PC-9 (cell line): ENCODE measurements around the gene CIAO2A. TPM values are rescaled to one million over a fixed set of nuclear protein-coding genes. Genes with fewer than 3 reads are reported as not detected.
"Not testable (repeated sequence)": the region's sequence is repeated elsewhere in the genome, so short reads cannot be mapped to it uniquely, and the experiment has no call there.

ENCODE experiments used
- BruUV-seq: library from RNA; stranded (reverse); fragments of 400-500 nt; replicated peaks from 2 replicates; lab custom pipeline; 2021; lab: Mats Ljungman, UMichigan
- CTCF ChIA-PET: fragments of 300-600 bp; sonication (Branson Sonifier 250); formaldehyde crosslinking; loops from one replicate; lab custom pipeline; 2022; ENCODE audit warnings: antibody characterized with exemption; lab: Charles Lee
- POLR2A ChIA-PET: fragments of 300-600 bp; sonication (Branson Sonifier 250); formaldehyde crosslinking; loops from one replicate; lab custom pipeline; 2022; ENCODE audit warnings: antibody characterized with exemption; ENCODE audit not compliant: unreplicated experiment; lab: Charles Lee
- DNase-seq, 2 experiments: peaks; one replicate each; pipeline versions ENCODE4 v3.0.0 to v3.0.0-alpha.2; 2015 to 2022; ENCODE audit warnings: mixed read lengths in 1 of 2
- H2AFZ ChIP-seq: fragments of 200-600 bp; sonication (generic); 2 replicates; pipeline ENCODE4 v1.8.1; 2017; ENCODE audit warnings: antibody characterized with exemption
- H3F3A ChIP-seq: fragments of 200-600 bp; sonication (generic); 2 replicates; pipeline ENCODE4 v1.8.1; 2017; ENCODE audit warnings: antibody characterized with exemption, mild to moderate bottlenecking, low read depth; ENCODE audit not compliant: insufficient read depth
- H3K27ac ChIP-seq: fragments of 200-600 bp; sonication (generic); 2 replicates; pipeline ENCODE4 v1.6.1; 2016; ENCODE audit warnings: mixed run types
- H3K27me3 ChIP-seq: fragments of 200-600 bp; sonication (generic); 2 replicates; pipeline ENCODE4 v1.6.1; 2016; ENCODE audit warnings: low read depth, mixed run types; ENCODE audit not compliant: insufficient read depth
- H3K36me3 ChIP-seq: fragments of 200-600 bp; sonication (generic); 2 replicates; pipeline ENCODE4 v1.6.1; 2016; ENCODE audit warnings: low read depth, mixed run types
- H3K4me1 ChIP-seq: fragments of 200-600 bp; sonication (generic); replicated peaks from 2 replicates; pipeline ENCODE4 v1.6.1; 2016; ENCODE audit warnings: mixed run types; ENCODE audit not compliant: insufficient read depth
- H3K4me2 ChIP-seq: fragments of 200-600 bp; sonication (generic); 2 replicates; pipeline ENCODE4 v1.6.1; 2017; ENCODE audit warnings: mixed run types
- H3K4me3 ChIP-seq: fragments of 200-600 bp; sonication (generic); 2 replicates; pipeline ENCODE4 v1.6.1; 2016; ENCODE audit warnings: mixed run types
- H3K79me2 ChIP-seq: fragments of 200-600 bp; sonication (generic); 2 replicates; pipeline ENCODE4 v1.6.1; 2017; ENCODE audit warnings: low read depth, mixed run types
- H3K9me2 ChIP-seq: fragments of 200-600 bp; sonication (generic); 2 replicates; pipeline ENCODE4 v1.8.1; 2017; ENCODE audit warnings: mild to moderate bottlenecking; ENCODE audit not compliant: insufficient read depth
- H3K9me3 ChIP-seq: fragments of 200-600 bp; sonication (generic); 2 replicates; pipeline ENCODE4 v1.8.1; 2016; ENCODE audit warnings: low read depth; ENCODE audit not compliant: insufficient read depth
- H4K20me1 ChIP-seq: fragments of 200-600 bp; sonication (generic); 2 replicates; pipeline ENCODE4 v1.8.1; 2017; ENCODE audit not compliant: insufficient read depth
- EZH2 ChIP-seq: fragments of 200-600 bp; sonication (generic); IDR thresholded peaks from 2 replicates; pipeline ENCODE4 v1.8.0; 2017; ENCODE audit warnings: antibody characterized with exemption, low read depth
- intact Hi-C: fragments of 100-400 bp; cut with micrococcal nuclease; formaldehyde crosslinking; loops from one replicate; pipeline ENCODE4 v1.10.0; 2022; ENCODE audit not compliant: unreplicated experiment
- total RNA-seq: library from RNA; stranded (reverse); gene quantifications from 2 replicates; pipeline ENCODE4 v1.2.3, GENCODE V29; 2021
- TF ChIP-seq, protein P1 (sequence below): fragments of 200-600 bp; sonication (generic); conservative IDR thresholded peaks from 2 replicates; pipeline ENCODE4 v1.6.1; 2017; ENCODE audit warnings: mixed run types, antibody characterized with exemption, mild to moderate bottlenecking, moderate library complexity

CIAO2A gene
- total RNA-seq, 1 experiment from 2014 or later, result 76.3 TPM

DNA sequence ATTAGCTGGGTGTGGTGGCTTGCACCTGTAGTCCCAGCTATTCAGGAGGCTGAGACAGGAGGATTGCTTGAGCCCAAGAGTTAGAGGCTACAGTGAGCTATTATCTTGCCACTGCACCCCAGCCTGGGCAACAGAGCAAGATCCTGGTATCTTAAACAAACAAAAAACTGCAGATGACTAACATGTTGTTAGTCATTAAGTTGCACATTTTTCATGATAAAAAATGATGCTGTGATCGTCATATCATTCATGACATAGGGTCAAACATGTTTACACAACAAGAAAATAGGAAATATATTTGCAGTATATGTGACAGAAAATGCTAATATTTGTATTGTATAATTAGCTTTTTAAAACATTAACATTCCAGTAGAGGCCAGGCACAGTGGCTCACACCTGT, 27.2 kb downstream of the CIAO2A start:
- BruUV-seq, result no TSS peak
- H4K20me1 ChIP-seq, result no peaks in the 10 kb centered on the region
- DNase-seq, result no peak
- POLR2A ChIA-PET, result no interaction called here
- CTCF ChIA-PET, result interaction anchor here (0.6 to 3.7 kb wide), 2 partner anchors 185 to 314 kb away, joined by 4 to 31 read pairs; no protein-coding TSS in a partner anchor
- no peak overlapping the region for H3K4me2 ChIP-seq
- H3K27ac ChIP-seq, result no peak overlapping the region
- H3K36me3 ChIP-seq, result no peaks in the 10 kb centered on the region
- H2AFZ ChIP-seq, result no peak overlapping the region
- no peaks in the 10 kb centered on the region; the same call in 1 of the 2 replicates for H3F3A ChIP-seq
- no peaks in the 10 kb centered on the region for H3K27me3 ChIP-seq
- no peaks in the 10 kb centered on the region for H3K9me3 ChIP-seq
- no peaks in the 10 kb centered on the region for H3K9me2 ChIP-seq
- H3K4me3 ChIP-seq, result no peak overlapping the region
- intact Hi-C loops, result loop anchor here (1.0 to 10.0 kb wide), 3 partner anchors 174 to 602 kb away; no protein-coding TSS in a partner anchor
- H3K79me2 ChIP-seq, result no peaks in the 10 kb centered on the region
- no peaks in the 10 kb centered on the region for H3K4me1 ChIP-seq
- TF ChIP-seq, protein P1, sequence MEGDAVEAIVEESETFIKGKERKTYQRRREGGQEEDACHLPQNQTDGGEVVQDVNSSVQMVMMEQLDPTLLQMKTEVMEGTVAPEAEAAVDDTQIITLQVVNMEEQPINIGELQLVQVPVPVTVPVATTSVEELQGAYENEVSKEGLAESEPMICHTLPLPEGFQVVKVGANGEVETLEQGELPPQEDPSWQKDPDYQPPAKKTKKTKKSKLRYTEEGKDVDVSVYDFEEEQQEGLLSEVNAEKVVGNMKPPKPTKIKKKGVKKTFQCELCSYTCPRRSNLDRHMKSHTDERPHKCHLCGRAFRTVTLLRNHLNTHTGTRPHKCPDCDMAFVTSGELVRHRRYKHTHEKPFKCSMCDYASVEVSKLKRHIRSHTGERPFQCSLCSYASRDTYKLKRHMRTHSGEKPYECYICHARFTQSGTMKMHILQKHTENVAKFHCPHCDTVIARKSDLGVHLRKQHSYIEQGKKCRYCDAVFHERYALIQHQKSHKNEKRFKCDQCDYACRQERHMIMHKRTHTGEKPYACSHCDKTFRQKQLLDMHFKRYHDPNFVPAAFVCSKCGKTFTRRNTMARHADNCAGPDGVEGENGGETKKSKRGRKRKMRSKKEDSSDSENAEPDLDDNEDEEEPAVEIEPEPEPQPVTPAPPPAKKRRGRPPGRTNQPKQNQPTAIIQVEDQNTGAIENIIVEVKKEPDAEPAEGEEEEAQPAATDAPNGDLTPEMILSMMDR, result no peak
- TF ChIP-seq EZH2, result no peak

DNA sequence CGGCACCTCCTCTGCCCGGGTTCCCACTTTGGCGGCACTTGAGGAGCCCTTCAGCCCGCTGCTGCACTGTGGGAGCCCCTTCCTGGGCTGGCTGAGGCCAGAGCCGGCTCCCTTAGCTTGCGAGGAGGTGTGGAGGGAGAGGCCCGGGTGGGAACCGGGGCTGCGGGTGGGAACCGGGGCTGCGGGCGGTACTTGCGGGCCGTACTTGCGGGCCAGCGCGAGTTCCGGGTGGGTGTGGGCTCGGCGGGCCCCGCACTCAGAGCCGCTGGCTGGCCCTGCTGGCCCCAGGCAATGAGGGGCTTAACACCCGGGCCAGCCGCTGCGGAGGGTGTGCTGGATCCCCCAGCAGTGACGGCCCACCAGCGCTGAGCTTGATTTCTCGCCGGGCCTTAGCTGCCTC, 32.9 kb downstream of the CIAO2A start:
- no peak for DNase-seq
- H3K27ac ChIP-seq, result no peak overlapping the region

DNA sequence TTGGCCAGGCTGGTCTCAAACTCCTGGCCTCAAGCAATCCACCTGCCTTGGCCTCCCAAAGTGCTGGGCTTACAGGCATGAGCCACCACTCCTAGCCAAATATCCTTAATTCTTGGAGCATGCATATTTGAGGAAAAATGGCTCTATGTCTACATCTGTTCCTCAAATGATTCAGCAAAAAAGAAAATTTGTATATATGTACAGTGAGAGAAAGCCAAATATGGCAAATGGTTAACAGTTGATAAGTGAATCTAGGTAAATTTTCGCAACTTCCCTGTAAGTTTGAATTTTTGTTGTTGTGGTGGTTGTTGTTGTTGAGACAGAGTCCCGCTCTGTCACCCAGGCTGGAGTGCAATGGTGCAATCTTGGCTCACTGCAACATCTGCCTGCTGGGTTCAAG, 34.5 kb downstream of the CIAO2A start:
- H2AFZ ChIP-seq, H3K27ac ChIP-seq, POLR2A ChIA-PET, H3K27me3 ChIP-seq, CTCF ChIA-PET, H3K9me2 ChIP-seq, DNase-seq, H3K4me3 ChIP-seq, BruUV-seq, H4K20me1 ChIP-seq, H3K4me1 ChIP-seq, H3K79me2 ChIP-seq, H3K36me3 ChIP-seq, H3K9me3 ChIP-seq, H3K4me2 ChIP-seq, H3F3A ChIP-seq, intact Hi-C loops: not testable (repeated sequence)

More for the DNA sequence above, 32.9 kb downstream of the CIAO2A start:
- Histone ChIP-seq H3K79me2 (no peaks in the 10 kb centered on the region), H3K27me3 (no peaks in the 10 kb centered on the region), H3K9me3 (no peaks in the 10 kb centered on the region), H3K4me3 (no peak overlapping the region), H4K20me1 (no peaks in the 10 kb centered on the region), H3K36me3 (no peaks in the 10 kb centered on the region), H3K4me2 (no peak overlapping the region), H3K9me2 (no peaks in the 10 kb centered on the region), H3K4me1 (no peaks in the 10 kb centered on the region), H2AFZ (no peak overlapping the region), H3F3A (no peaks in the 10 kb centered on the region)
- intact Hi-C loops, result loop anchor here (10.0 kb wide), 1 partner anchor 596 kb away; no protein-coding TSS in a partner anchor
- TF ChIP-seq, protein P1, result no peak
- no peak for TF ChIP-seq EZH2
- ChIA-PET POLR2A (no interaction called here), CTCF (no interaction called here)
- BruUV-seq, result no TSS peak

DNA sequence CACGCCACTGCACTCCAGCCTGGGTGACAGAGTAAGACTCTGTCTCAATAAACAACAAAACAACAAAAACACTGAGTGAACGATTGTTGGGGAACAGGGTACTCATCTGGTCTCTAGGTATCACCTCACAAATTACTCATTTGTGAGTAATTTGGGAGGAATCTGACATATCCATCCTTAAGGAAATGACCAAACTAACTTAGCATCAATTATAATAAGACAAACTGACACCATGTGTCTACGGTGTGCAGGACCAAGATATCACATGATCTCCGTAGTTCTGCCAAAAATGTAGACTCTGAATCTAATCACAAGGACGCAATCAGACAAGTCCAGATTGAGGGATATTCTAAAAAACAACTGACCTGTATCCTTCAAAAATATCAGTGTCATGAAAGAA, 35.4 kb downstream of the CIAO2A start:
- H4K20me1 ChIP-seq, result no peaks in the 10 kb centered on the region
- H3K27me3 ChIP-seq, result no peaks in the 10 kb centered on the region
- no peak overlapping the region for H2AFZ ChIP-seq
- no TSS peak for BruUV-seq
- H3K4me2 ChIP-seq, result no peak overlapping the region
- no peaks in the 10 kb centered on the region for H3K9me3 ChIP-seq
- H3K9me2 ChIP-seq, result no peaks in the 10 kb centered on the region
- no peak overlapping the region for H3K27ac ChIP-seq
- H3K4me3 ChIP-seq, result no peak overlapping the region
- H3K79me2 ChIP-seq, result no peaks in the 10 kb centered on the region
- H3K36me3 ChIP-seq, result no peaks in the 10 kb centered on the region
- ChIA-PET CTCF (no interaction called here), POLR2A (no interaction called here)
- TF ChIP-seq EZH2, result no peak
- TF ChIP-seq, protein P1, result no peak
- no peaks in the 10 kb centered on the region for H3F3A ChIP-seq
- H3K4me1 ChIP-seq, result no peaks in the 10 kb centered on the region
- intact Hi-C loops, result no loop called here
- DNase-seq, result no peak

DNA sequence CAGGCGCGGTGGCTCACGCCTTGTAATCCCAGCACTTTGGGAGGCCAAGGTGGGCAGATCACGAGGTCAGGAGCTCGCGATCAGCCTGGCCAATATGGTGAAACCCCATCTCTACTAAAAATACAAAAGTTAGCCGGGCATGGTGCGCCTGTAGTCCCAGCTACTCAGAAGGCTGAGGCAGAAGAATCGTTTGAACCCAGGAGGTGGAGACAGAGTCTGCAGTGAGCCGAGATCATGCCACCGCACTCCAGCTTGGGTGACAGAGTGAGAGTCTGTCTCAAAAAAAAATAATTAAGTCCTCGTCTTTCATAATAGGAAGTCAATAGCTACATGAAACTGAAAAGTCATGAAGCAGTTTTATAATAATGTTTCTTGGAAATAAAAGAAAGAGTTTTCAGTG, 40.0 kb downstream of the CIAO2A start:
- H3K9me3 ChIP-seq, H3K9me2 ChIP-seq, H3K4me3 ChIP-seq, H4K20me1 ChIP-seq, H3K27me3 ChIP-seq, H3K27ac ChIP-seq, BruUV-seq, H3K4me2 ChIP-seq, H2AFZ ChIP-seq, intact Hi-C loops, CTCF ChIA-PET, DNase-seq, H3F3A ChIP-seq, H3K36me3 ChIP-seq, H3K4me1 ChIP-seq, H3K79me2 ChIP-seq: not testable (repeated sequence)
- POLR2A ChIA-PET, result interaction anchor here (0.7 kb wide), 1 partner anchor 202 kb away, joined by 3 read pairs; no protein-coding TSS in a partner anchor
